ENCODE measurements around the gene KRT14. TPM values are rescaled to one million over a fixed set of nuclear protein-coding genes. Genes with fewer than 3 reads are reported as not detected.

KRT14 gene
- total and polyA plus RNA-seq, 9 donors: 0.38 to 1.1 (median 0.75) TPM; not detected in 6

- H3K9me3 ChIP-seq: no peaks in the 10 kb centered on the region
- H3K27ac ChIP-seq: no peak overlapping the region
- H3K4me3 ChIP-seq: no peak overlapping the region
- no peak for DNase-seq
- H3K27me3 ChIP-seq: no peaks in the 10 kb centered on the region
- no peaks in the 10 kb centered on the region for H3K4me1 ChIP-seq (ENCODE audit: insufficient read depth)
- no peak for TF ChIP-seq POLR2A (IDR thresholded peaks at IDR 0.05)
- TF ChIP-seq EP300 (IDR thresholded peaks at IDR 0.05): no peak
- TF ChIP-seq CTCF (IDR thresholded peaks at IDR 0.05): no peak
- 53 to 59% (median 58%) methylated on average over 2 of the region's 2 CpGs for WGBS, 3 donors
- no peaks in the 10 kb centered on the region for H3K36me3 ChIP-seq
- intact Hi-C loops (cut with DNase I): loop anchor here in 1 of 4 donors (2.0 kb wide), 1 partner anchor 20 kb away; no protein-coding TSS in a partner anchor
Observed at GRCh38 chr17:41602524-41602923, 15.8 kb upstream of the KRT14 start.

DNA sequence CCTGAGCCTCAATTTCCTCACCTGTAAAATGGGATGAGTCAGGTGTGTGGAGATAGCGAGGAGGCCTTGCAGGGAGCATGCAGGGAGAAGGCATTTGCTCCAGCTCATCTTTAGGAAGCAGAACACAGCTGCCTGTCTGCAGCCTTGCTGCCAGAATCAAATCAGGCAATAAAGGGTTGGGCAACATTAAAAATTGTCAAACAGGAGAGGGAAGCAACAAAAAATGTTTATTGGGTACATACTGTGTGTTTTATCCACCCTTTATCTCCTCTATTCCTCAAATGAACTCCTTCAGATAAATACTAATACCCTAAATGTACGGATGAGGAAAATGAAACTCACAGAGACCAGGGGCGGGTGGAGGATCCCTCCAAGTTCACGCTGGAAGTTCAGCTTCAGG, 13.6 kb upstream of the KRT14 start:
- Histone ChIP-seq H3K9me3 (no peaks in the 10 kb centered on the region), H3K4me3 (no peak overlapping the region), H3K27ac (no peak overlapping the region), H3K4me1 (ENCODE audit: insufficient read depth) (no peaks in the 10 kb centered on the region), H3K27me3 (no peaks in the 10 kb centered on the region), H3K36me3 (no peaks in the 10 kb centered on the region)
- WGBS, 3 donors: 63 to 68% (median 66%) methylated on average over 4 of the region's 4 CpGs
- DNase-seq: no peak
- intact Hi-C loops (cut with DNase I): no loop called here
- TF ChIP-seq EP300 (IDR thresholded peaks at IDR 0.05): no peak
- no peak for TF ChIP-seq CTCF (IDR thresholded peaks at IDR 0.05)
- no peak for TF ChIP-seq POLR2A (IDR thresholded peaks at IDR 0.05)

DNA sequence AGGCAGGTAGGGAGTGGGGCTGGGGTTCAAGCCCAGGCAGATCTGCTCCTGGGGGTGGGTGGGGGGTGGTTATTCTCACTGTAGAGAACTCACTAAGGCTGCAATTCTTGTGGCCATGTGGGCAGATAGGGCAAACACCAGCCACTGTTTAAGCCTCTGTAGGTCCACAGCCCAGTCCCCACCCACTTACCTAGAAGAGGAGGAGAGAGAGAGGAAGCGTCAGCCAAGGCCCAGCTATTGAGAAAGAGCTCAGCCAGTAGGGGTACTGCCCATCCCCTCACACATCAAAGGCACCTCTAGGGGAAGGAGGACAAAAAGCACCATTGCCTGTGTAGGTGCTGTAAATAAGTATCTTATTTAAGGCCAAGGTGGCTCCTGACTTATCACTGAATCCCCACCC, 13.0 kb upstream of the KRT14 start:
- H3K36me3 ChIP-seq: no peaks in the 10 kb centered on the region
- DNase-seq: no peak
- TF ChIP-seq POLR2A (IDR thresholded peaks at IDR 0.05) (no peak), CTCF (IDR thresholded peaks at IDR 0.05) (no peak), EP300 (IDR thresholded peaks at IDR 0.05) (no peak)
- H3K4me3 ChIP-seq: no peak overlapping the region
- WGBS, 3 donors: 70 to 92% (median 92%) methylated on average over 1 of the region's 1 CpG
- H3K27me3 ChIP-seq: no peaks in the 10 kb centered on the region
- H3K9me3 ChIP-seq: no peaks in the 10 kb centered on the region
- no peaks in the 10 kb centered on the region for H3K4me1 ChIP-seq (ENCODE audit: insufficient read depth)
- no peak overlapping the region for H3K27ac ChIP-seq
- intact Hi-C loops (cut with DNase I): no loop called here

- Histone ChIP-seq H3K27me3 (no peaks in the 10 kb centered on the region), H3K27ac (no peak overlapping the region), H3K9me3 (no peaks in the 10 kb centered on the region), H3K36me3 (no peaks in the 10 kb centered on the region), H3K4me1 (ENCODE audit: insufficient read depth) (no peaks in the 10 kb centered on the region), H3K4me3 (no peak overlapping the region)
- TF ChIP-seq POLR2A (IDR thresholded peaks at IDR 0.05) (no peak), CTCF (IDR thresholded peaks at IDR 0.05) (no peak), EP300 (IDR thresholded peaks at IDR 0.05) (no peak)
- DNase-seq: no peak
- intact Hi-C loops (cut with DNase I): no loop called here
- 72 to 80% (median 74%) methylated on average over 8 of the region's 8 CpGs for WGBS, 3 donors
Observed at GRCh38 chr17:41595585-41595984, 8.9 kb upstream of the KRT14 start.

Data from ovary (tissue), 9 donors.